ENCODE results near the gene TGFBR3. TPM values are rescaled to one million over a fixed set of nuclear protein-coding genes. Genes with fewer than 3 reads are reported as not detected.

The TGFBR3 gene
- total RNA-seq, 1 donor from 2014 or later: 51.7 TPM

DNA sequence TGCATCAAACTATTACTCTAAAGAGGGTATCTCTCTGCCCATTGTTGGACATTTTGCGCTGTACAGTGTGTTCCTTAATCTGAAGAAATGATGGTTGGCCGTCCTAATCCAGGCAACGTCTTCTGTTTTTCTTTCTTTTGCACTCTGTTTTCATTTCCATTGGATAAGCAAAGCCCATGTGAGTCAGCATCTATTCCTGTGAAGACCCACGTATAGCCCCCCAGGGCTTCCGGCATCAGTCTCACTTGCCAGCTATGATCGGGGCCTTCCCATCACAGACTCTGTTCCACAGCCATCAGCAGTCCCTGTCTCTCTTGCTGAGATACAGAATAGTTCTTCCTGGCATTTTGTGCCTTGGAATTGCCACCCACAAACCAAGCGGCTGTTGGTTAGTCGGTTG is 34.0 kb upstream of the TGFBR3 start:
- intact Hi-C loops (cut with DNase I): loop anchor here (10.0 kb wide), 1 partner anchor 635 kb away; no protein-coding TSS in a partner anchor

DNA sequence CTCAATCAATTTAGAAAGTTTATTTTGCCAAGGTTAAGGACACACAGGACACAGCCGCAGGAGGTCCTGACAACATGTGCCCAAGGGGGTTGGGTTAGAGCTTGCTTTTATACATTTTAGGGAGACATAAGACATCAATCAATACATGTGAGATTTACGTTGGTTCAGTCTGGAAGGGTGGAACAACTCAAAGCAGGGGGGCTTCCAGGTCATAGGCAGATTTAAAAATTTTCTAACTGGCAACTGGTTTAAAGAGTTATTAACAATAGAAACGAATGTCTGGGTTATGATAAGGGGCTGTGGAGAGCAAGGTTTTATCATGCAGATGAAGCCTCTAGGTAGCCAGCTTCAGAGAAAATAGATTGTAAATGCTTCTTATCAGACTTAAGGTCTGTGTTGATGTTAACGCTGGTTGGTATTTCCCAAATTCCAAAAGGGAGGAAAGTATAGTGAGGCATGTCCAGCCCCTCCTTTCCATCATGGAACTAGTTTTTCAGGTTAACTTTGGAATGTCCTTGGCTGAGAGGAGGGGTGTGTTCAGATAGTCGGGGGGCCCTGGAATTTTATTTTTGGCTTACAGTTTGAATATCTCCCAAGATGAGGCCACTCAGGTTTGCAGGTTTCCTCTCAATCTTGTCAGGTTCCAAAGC is 31.0 kb upstream of the TGFBR3 start:
- no peak overlapping the region for H3K27ac ChIP-seq
- no peaks in the 10 kb centered on the region for H3K27me3 ChIP-seq (ENCODE audit: low read depth)
- H3K9me3 ChIP-seq: no peaks in the 10 kb centered on the region
- ATAC-seq (peak in 1 of 2 donors; percentile 12), DNase-seq (no peak)
- no peaks in the 10 kb centered on the region for H3K4me1 ChIP-seq
- TF ChIP-seq, protein P1, sequence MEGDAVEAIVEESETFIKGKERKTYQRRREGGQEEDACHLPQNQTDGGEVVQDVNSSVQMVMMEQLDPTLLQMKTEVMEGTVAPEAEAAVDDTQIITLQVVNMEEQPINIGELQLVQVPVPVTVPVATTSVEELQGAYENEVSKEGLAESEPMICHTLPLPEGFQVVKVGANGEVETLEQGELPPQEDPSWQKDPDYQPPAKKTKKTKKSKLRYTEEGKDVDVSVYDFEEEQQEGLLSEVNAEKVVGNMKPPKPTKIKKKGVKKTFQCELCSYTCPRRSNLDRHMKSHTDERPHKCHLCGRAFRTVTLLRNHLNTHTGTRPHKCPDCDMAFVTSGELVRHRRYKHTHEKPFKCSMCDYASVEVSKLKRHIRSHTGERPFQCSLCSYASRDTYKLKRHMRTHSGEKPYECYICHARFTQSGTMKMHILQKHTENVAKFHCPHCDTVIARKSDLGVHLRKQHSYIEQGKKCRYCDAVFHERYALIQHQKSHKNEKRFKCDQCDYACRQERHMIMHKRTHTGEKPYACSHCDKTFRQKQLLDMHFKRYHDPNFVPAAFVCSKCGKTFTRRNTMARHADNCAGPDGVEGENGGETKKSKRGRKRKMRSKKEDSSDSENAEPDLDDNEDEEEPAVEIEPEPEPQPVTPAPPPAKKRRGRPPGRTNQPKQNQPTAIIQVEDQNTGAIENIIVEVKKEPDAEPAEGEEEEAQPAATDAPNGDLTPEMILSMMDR (IDR thresholded peaks at IDR 0.05): no peak
- no peaks in the 10 kb centered on the region for H3K36me3 ChIP-seq
- no peak overlapping the region for H3K4me3 ChIP-seq
- intact Hi-C loops (cut with DNase I): no loop called here

More for the DNA sequence above, 34.0 kb upstream of the TGFBR3 start:
- ATAC-seq: no peak
- Histone ChIP-seq H3K9me3 (no peaks in the 10 kb centered on the region), H3K27ac (no peak overlapping the region), H3K4me3 (no peak overlapping the region), H3K4me1 (no peaks in the 10 kb centered on the region), H3K27me3 (ENCODE audit: low read depth) (no peaks in the 10 kb centered on the region), H3K36me3 (no peaks in the 10 kb centered on the region)
- TF ChIP-seq, protein P1 (IDR thresholded peaks at IDR 0.05): no peak
- DNase-seq: no peak

DNA sequence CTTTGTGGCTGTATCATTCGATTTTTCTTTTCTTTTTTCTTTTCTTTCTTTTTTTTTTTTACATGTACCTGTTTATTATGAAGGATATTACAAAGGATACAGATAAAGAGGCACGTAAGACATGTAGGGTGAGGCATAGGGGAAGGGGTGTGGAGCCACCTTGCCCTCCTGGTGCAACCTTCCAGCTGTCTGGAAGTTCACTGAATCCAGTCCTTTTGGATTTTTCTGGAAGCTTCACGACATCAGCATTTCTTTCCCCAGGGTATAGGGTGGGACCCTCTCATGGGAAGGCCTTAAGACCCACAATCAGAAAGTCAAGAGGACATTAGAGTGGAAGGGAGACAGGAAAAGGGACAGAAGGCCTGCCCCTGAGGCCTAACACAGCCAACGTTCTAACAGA is 30.1 kb upstream of the TGFBR3 start:
- no peak for DNase-seq
- H3K36me3 ChIP-seq: no peaks in the 10 kb centered on the region
- no peaks in the 10 kb centered on the region for H3K4me1 ChIP-seq
- no peaks in the 10 kb centered on the region for H3K27me3 ChIP-seq (ENCODE audit: low read depth)
- no peaks in the 10 kb centered on the region for H3K9me3 ChIP-seq
- intact Hi-C loops (cut with DNase I): no loop called here
- TF ChIP-seq, protein P1 (IDR thresholded peaks at IDR 0.05): no peak
- ATAC-seq: no peak
- H3K4me3 ChIP-seq: no peak overlapping the region
- no peak overlapping the region for H3K27ac ChIP-seq

DNA sequence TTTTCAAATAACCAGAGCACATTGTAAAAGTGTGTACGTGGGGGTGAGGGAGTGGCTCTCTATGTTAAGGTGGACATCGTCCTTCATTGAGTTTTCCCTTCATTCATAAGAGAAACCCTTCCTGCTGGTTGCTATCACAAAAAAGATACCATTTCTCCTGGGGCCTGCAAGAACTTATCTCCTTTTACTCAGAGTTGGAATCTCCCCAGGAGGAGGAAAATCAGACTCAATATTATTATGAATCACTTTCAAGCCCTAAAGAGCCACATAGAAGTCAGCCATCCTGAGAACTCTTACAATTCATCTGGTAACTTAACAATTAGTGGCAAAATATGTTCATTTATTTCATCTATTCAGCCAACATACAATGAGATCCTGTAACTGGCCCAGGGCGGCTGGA is 27.1 kb upstream of the TGFBR3 start:
- TF ChIP-seq, protein P1 (IDR thresholded peaks at IDR 0.05): no peak
- intact Hi-C loops (cut with DNase I): no loop called here
- H3K4me3 ChIP-seq: no peak overlapping the region
- ATAC-seq: no peak
- no peaks in the 10 kb centered on the region for H3K36me3 ChIP-seq
- H3K9me3 ChIP-seq: no peaks in the 10 kb centered on the region
- no peaks in the 10 kb centered on the region for H3K4me1 ChIP-seq
- no peaks in the 10 kb centered on the region for H3K27me3 ChIP-seq (ENCODE audit: low read depth)
- DNase-seq: no peak
- H3K27ac ChIP-seq: no peak overlapping the region

DNA sequence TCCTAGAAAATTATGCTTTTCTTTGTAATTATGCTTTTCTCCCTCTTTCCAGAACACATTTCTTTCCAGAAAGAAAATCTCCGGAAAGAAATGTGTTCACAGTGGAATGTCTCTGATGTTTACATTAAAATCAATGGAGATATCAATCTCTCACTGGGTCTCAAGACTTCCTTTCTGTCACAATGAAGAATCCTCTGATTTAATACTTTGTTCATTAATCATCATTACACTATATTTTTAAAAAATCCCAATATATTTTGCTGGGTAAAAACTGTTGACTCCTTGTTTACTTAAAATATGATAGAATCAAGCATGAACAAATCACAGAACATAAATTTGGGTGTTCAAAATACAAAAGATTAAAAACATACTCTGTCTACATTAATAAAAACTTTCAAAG is 26.3 kb upstream of the TGFBR3 start:
- Histone ChIP-seq H3K27me3 (ENCODE audit: low read depth) (no peaks in the 10 kb centered on the region), H3K36me3 (no peaks in the 10 kb centered on the region), H3K4me3 (no peak overlapping the region), H3K4me1 (no peaks in the 10 kb centered on the region), H3K9me3 (no peaks in the 10 kb centered on the region), H3K27ac (no peak overlapping the region)
- intact Hi-C loops (cut with DNase I): no loop called here
- no peak for ATAC-seq
- DNase-seq: no peak
- TF ChIP-seq, protein P1 (IDR thresholded peaks at IDR 0.05): no peak
